ENCODE results near the gene HOMEZ. TPM values are rescaled to one million over a fixed set of nuclear protein-coding genes. Genes with fewer than 3 reads are reported as not detected.
A peak's percentile ranks its signal among the peaks of the same experiment; 100 is the strongest.
"Not testable (repeated sequence)": the region's sequence is repeated elsewhere in the genome, so short reads cannot be mapped to it uniquely, and the experiment has no call there.

HOMEZ gene
- total and polyA plus RNA-seq, 2 experiments from 2014 or later = 5.3 to 7.9 TPM

GRCh38 chr14:23269193-23269592, 16.7 kb downstream of the HOMEZ start (continued):
- TF ChIP-seq REST (IDR thresholded peaks at IDR 0.05; ENCODE audit: unreplicated experiment) = no peak
- no peak for TF ChIP-seq EZH2phosphoT487 (IDR thresholded peaks at IDR 0.05; ENCODE audit: unreplicated experiment)
- TF ChIP-seq CREB1 (CRISPR knock-in tag; IDR thresholded peaks at IDR 0.05; ENCODE audit: low read depth) = no peak
- no peak for TF ChIP-seq ZNF331 (CRISPR knock-in tag; IDR thresholded peaks at IDR 0.05; ENCODE audit: low read depth)

GRCh38 chr14:23260849-23261248, 25.1 kb downstream of the HOMEZ start:
- H3F3A ChIP-seq (replicated peaks; ENCODE audit: low read depth); H3K4me1 ChIP-seq (ENCODE audit: insufficient read depth); H3K79me2 ChIP-seq (replicated peaks; ENCODE audit: insufficient read depth); H4K20me1 ChIP-seq (replicated peaks; ENCODE audit: insufficient read depth); DNase-seq (ENCODE audit: low spot score); H3K4me3 ChIP-seq; H3K27ac ChIP-seq (ENCODE audit: low read depth); H3K4me2 ChIP-seq; H3K36me3 ChIP-seq (ENCODE audit: insufficient read depth); H3K27me3 ChIP-seq (ENCODE audit: insufficient read depth); H3K9me3 Mint-ChIP-seq; H3K36me3 Mint-ChIP-seq (ENCODE audit: low read depth); H3K27me3 Mint-ChIP-seq (ENCODE audit: insufficient read depth, low read depth, poor library complexity); H3K9me2 ChIP-seq (ENCODE audit: insufficient read depth); H3K4me1 Mint-ChIP-seq; ATAC-seq; H3K4me3 Mint-ChIP-seq; H3K27ac Mint-ChIP-seq: not testable (repeated sequence)
- H2AFZ ChIP-seq = peak overlapping the region; percentile 67; the same call in 1 of the 2 replicates

- no peaks in the 10 kb centered on the region for H4K20me1 ChIP-seq (replicated peaks; ENCODE audit: insufficient read depth)
- H3K9me2 ChIP-seq (ENCODE audit: insufficient read depth) = no peaks in the 10 kb centered on the region
- peaks cover 9% of the 10 kb centered on the region; the same call in 1 of the 2 replicates for H3K4me1 ChIP-seq (ENCODE audit: insufficient read depth)
- no peak overlapping the region for H3K4me3 ChIP-seq
- H3K9me3 Mint-ChIP-seq = peaks cover 7% of the 10 kb centered on the region; the same call in 1 of the 3 replicates
- DNase-seq (ENCODE audit: low spot score) (no peak), ATAC-seq (no peak)
- H3K27ac ChIP-seq (ENCODE audit: low read depth) = no peak overlapping the region
- no peaks in the 10 kb centered on the region for H3K27me3 ChIP-seq (ENCODE audit: insufficient read depth)
- H3K27me3 Mint-ChIP-seq (ENCODE audit: insufficient read depth, low read depth, poor library complexity) = no peaks in the 10 kb centered on the region
- H3K4me1 Mint-ChIP-seq = peaks cover 5% of the 10 kb centered on the region
- no peak overlapping the region for H3K4me2 ChIP-seq
- H3K27ac Mint-ChIP-seq = no peak overlapping the region
- no peak overlapping the region for H3K4me3 Mint-ChIP-seq
- no peak overlapping the region for H2AFZ ChIP-seq
- TF ChIP-seq EZH2phosphoT487 (IDR thresholded peaks at IDR 0.05; ENCODE audit: unreplicated experiment) = no peak
- TF ChIP-seq POLR2AphosphoS5 (IDR thresholded peaks at IDR 0.05; ENCODE audit: low read depth) = no peak
- TF ChIP-seq STAT1 (IDR thresholded peaks at IDR 0.05; ENCODE audit: unreplicated experiment) = no peak
- TF ChIP-seq CTCF (conservative IDR thresholded peaks at IDR 0.05; ENCODE audit: low read depth in 2 of 2) = no peak
- TF ChIP-seq ZNF462 (CRISPR knock-in tag; IDR thresholded peaks at IDR 0.05) = no peak
- no peak for TF ChIP-seq JUNB (IDR thresholded peaks at IDR 0.05; ENCODE audit: unreplicated experiment)
- TF ChIP-seq ZNF114 (CRISPR knock-in tag; IDR thresholded peaks at IDR 0.05) = no peak
- H3K36me3 Mint-ChIP-seq (ENCODE audit: low read depth) = peaks cover 3% of the 10 kb centered on the region; the same call in 1 of the 3 replicates
- H3K36me3 ChIP-seq (ENCODE audit: insufficient read depth) = no peaks in the 10 kb centered on the region
- no peaks in the 10 kb centered on the region for H3F3A ChIP-seq (replicated peaks; ENCODE audit: low read depth)
- no peaks in the 10 kb centered on the region for H3K79me2 ChIP-seq (replicated peaks; ENCODE audit: insufficient read depth)
Measured at GRCh38 chr14:23259426-23259825, 26.5 kb downstream of the HOMEZ start.
